Measurements from ENCODE around the gene CASQ1. TPM values are rescaled to one million over a fixed set of nuclear protein-coding genes. Genes with fewer than 3 reads are reported as not detected.

CASQ1 gene
- total and polyA plus RNA-seq, 5 donors: 9.5 to 33.3 (median 19.0) TPM

DNA sequence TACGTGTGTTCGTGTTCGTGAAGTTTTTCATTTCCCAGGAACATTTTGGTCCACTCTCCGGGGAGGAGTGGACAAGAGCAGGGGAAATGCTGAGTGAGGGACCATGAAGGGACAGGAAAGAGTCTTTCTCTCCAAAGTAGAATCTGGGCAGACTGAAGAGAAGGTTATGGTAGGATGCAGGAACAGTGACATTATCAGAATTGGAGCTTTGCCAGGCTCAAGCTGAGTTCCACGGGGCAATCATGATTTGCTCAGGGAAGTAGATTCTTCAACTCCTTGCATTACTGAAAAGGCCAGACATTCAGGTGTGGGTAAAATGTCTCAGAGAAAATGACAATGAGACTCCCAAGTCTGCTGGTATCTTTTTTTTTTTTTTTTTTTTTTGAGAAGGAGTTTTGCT lies 22.4 kb upstream of the CASQ1 start:
- H3K4me1 ChIP-seq (ENCODE audit: control insufficient read depth, insufficient read depth, low read length): no peaks in the 10 kb centered on the region
- H3K27ac ChIP-seq (ENCODE audit: low read length): no peak overlapping the region
- ATAC-seq (no peak), DNase-seq (no peak)
- no peaks in the 10 kb centered on the region for H3K27me3 ChIP-seq (ENCODE audit: control insufficient read depth, insufficient read depth)
- intact Hi-C loops (cut with DNase I): no loop called here
- WGBS: 70% methylated on average over 5 of the region's 5 CpGs
- H3K4me3 ChIP-seq (ENCODE audit: low read length): no peak overlapping the region
- no peaks in the 10 kb centered on the region for H3K9me3 ChIP-seq (ENCODE audit: control insufficient read depth, low read length)

DNA sequence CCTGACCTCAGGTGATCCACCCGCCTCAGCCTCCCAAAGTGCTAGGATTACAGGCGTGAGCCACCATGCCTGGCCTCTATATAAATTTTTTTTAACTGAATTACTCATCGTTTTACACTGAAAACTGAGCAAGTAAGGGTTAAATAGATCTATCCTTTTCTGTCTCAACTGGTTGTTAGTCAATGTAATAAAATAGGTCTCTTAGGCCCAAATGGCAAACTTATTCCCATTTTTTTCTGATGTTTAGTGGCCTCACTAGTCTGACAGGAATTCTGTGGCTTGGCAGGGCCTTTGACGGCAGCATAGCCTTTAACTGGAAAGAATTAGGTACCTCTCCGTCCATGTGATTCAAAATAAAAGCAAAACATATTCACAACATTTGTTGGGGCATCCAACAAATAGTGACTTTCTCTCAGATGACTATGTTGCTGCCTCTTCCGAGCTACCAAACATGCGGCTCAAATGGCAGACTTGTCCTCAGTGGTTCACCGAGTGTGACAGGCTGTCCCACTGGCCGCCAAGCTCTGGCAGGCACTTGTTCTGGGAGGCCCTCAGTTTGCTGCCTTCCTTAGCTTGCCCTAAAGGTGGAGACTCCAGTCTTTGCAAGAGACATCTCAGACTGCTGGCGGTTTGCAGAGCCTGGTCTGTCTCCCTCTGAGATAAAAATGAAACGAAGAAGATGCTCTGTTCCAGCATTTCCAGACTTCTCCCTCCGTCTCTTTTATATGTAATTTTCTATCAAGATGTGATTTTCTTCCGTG lies 21.6 kb upstream of the CASQ1 start:
- intact Hi-C loops (cut with DNase I): no loop called here
- Histone ChIP-seq H3K27me3 (ENCODE audit: control insufficient read depth, insufficient read depth) (no peaks in the 10 kb centered on the region), H3K27ac (ENCODE audit: low read length) (no peak overlapping the region), H3K4me3 (ENCODE audit: low read length) (no peak overlapping the region), H3K4me1 (ENCODE audit: control insufficient read depth, insufficient read depth, low read length) (no peaks in the 10 kb centered on the region), H3K9me3 (ENCODE audit: control insufficient read depth, low read length) (no peaks in the 10 kb centered on the region)
- ATAC-seq: no peak
- DNase-seq: no peak
- WGBS: 74% methylated on average over 13 of the region's 13 CpGs

DNA sequence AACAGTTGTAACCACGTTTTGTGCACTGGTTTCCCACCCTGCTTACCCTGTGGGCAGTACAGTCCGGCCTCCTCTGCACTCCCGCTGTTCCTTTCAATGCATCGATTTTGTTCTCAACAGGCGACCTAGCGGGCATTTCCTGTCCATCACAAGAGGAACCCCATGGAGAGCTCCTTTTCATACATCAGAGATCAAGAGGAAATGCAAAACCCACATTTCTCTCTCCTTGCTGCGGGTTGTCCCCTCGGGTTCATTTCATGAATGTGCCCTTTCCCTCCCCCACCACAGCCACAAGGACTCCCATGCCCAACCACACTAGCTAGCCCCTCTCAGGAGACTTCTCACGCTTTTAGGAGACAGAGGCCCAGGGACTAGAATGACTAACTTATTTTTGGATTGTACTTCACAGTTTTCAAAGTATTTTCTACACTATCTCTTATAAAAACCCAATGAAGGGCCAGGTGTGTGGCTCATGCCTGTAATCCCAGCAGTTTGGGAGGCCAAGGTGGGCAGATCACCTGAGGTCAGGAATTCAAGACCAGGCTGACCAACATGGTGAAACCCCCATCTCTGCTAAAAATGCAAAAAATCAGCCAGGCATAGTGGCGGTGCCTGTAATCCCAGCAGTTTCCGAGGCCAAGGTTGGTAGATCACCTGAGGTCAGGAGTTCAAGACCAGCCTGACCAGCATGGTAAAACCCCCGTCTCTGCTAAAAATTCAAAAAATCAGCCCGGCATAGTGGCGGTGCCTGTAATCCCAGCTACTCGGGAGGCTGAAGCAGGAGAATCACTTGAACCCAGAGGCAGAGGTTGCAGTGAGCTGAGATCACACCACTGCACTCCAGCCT lies 20.6 kb upstream of the CASQ1 start:
- H3K4me3 ChIP-seq (ENCODE audit: low read length): no peak overlapping the region
- ATAC-seq: no peak
- no peak for DNase-seq
- no peak overlapping the region for H3K27ac ChIP-seq (ENCODE audit: low read length)
- H3K27me3 ChIP-seq (ENCODE audit: control insufficient read depth, insufficient read depth): no peaks in the 10 kb centered on the region
- H3K4me1 ChIP-seq (ENCODE audit: control insufficient read depth, insufficient read depth, low read length): no peaks in the 10 kb centered on the region
- intact Hi-C loops (cut with DNase I): no loop called here
- H3K9me3 ChIP-seq (ENCODE audit: control insufficient read depth, low read length): no peaks in the 10 kb centered on the region
- WGBS: 59% methylated on average over 15 of the region's 15 CpGs

DNA sequence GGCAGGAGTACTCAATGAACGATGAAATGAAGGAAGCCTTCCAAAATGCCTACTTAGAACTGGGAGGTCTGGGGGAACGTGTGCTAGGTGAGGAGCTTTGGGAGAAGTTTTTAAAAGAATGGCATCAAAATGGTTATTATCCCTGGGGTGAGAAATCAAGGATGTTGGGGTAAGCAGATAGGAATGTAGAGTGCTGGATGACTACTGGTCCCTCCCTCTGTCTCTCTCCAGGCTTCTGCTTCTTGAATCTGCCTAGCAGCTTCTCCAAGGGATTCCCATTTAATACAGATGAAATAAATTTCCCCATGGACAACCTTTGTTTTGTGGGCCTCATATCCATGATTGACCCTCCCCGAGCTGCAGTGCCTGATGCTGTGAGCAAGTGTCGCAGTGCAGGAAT lies 19.0 kb upstream of the CASQ1 start:
- H3K27me3 ChIP-seq (ENCODE audit: control insufficient read depth, insufficient read depth): no peaks in the 10 kb centered on the region
- H3K9me3 ChIP-seq (ENCODE audit: control insufficient read depth, low read length): no peaks in the 10 kb centered on the region
- intact Hi-C loops (cut with DNase I): no loop called here
- 91% methylated on average over 4 of the region's 4 CpGs for WGBS
- DNase-seq (no peak), ATAC-seq (no peak)
- no peak overlapping the region for H3K4me3 ChIP-seq (ENCODE audit: low read length)
- no peaks in the 10 kb centered on the region for H3K4me1 ChIP-seq (ENCODE audit: control insufficient read depth, insufficient read depth, low read length)
- no peak overlapping the region for H3K27ac ChIP-seq (ENCODE audit: low read length)

DNA sequence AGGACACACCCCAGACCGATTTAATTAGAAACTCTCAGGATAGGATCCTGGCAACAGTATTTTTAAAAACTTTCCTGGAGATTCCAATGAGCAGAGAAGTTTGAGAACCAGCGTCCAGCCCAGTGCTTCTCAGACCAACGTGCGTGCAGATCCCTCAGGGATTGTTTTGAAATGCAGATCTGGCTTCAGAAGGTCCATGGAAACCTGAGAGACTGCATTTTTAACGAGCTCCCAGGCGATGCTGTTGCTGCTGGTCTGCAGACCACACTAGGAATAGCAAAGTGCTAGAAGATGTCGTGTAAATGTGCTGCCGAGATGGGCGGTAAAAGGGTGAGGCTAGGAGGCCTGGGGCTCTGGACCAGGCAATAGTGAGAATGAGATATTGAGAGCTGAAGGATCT lies 18.4 kb upstream of the CASQ1 start:
- DNase-seq (no peak), ATAC-seq (no peak)
- Histone ChIP-seq H3K4me1 (ENCODE audit: control insufficient read depth, insufficient read depth, low read length) (no peaks in the 10 kb centered on the region), H3K9me3 (ENCODE audit: control insufficient read depth, low read length) (no peaks in the 10 kb centered on the region), H3K27me3 (ENCODE audit: control insufficient read depth, insufficient read depth) (no peaks in the 10 kb centered on the region), H3K4me3 (ENCODE audit: low read length) (no peak overlapping the region), H3K27ac (ENCODE audit: low read length) (no peak overlapping the region)
- 59% methylated on average over 9 of the region's 9 CpGs for WGBS
- intact Hi-C loops (cut with DNase I): no loop called here

DNA sequence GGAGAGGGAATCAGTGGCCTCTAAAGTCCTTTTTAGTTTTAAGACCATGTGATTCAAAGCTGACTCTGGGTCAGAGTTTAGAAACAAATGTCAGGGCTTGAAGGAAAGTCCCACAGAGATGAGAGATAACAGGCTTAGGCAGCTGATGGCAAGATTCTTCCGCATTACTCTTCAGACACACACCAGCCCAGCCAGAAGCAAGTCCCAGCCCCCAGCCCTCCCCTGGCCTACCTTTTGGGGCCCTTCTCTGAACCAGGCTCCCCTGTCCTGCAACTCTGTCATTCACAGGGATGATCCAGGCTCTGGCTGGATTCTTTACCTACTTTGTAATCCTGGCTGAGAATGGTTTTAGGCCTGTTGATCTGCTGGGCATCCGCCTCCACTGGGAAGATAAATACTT lies 13.1 kb upstream of the CASQ1 start:
- ATAC-seq (no peak), DNase-seq (no peak)
- 90% methylated on average over 2 of the region's 2 CpGs for WGBS
- Histone ChIP-seq H3K27me3 (ENCODE audit: control insufficient read depth, insufficient read depth) (no peaks in the 10 kb centered on the region), H3K9me3 (ENCODE audit: control insufficient read depth, low read length) (no peaks in the 10 kb centered on the region), H3K4me3 (ENCODE audit: low read length) (no peak overlapping the region), H3K27ac (ENCODE audit: low read length) (no peak overlapping the region), H3K4me1 (ENCODE audit: control insufficient read depth, insufficient read depth, low read length) (peaks cover 4% of the 10 kb centered on the region)
- intact Hi-C loops (cut with DNase I): no loop called here

DNA sequence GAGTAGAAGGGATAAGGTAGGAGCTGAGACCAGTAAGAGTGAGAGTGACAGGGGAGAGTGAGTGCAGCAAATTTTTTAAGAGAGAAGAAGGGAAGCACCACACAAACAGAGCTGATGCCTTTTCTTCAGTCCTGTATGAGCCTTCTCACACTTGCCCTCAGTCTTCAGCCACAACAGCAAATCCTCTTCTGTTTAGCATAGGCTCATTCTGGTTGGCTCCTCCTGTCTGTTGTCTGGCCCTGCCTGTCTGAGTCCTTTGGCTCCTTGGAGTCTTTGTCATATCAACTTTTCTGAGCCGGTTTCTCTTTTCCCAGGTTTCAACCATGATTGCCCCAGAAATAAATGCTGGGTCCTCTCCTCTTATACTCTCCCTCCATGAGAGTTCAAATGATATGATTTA lies 12.7 kb upstream of the CASQ1 start:
- Histone ChIP-seq H3K27me3 (ENCODE audit: control insufficient read depth, insufficient read depth) (no peaks in the 10 kb centered on the region), H3K4me3 (ENCODE audit: low read length) (no peak overlapping the region), H3K9me3 (ENCODE audit: control insufficient read depth, low read length) (no peaks in the 10 kb centered on the region), H3K27ac (ENCODE audit: low read length) (no peak overlapping the region), H3K4me1 (ENCODE audit: control insufficient read depth, insufficient read depth, low read length) (peaks cover 4% of the 10 kb centered on the region)
- WGBS: 64% methylated on average over 1 of the region's 1 CpG
- intact Hi-C loops (cut with DNase I): no loop called here
- ATAC-seq (no peak), DNase-seq (no peak)

DNA sequence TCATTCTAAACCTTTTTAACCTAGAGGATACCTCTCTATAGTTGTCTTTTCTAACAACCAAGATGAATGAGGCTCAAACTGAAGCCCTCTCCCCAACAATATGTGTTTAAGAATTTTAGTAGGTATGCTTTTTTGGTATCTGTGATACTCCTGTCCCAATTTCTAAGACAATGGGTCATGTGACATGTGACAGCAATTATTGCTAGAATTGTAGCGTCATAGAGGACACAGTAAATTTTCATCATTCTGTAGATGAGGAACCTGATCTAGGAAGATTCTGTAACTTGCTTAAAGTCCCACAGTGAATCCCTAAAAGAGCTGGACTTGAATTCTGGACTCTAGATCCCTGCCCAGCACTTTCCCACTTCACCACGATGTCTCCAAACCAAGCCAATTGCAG lies 11.6 kb upstream of the CASQ1 start:
- ATAC-seq: no peak
- Histone ChIP-seq H3K27me3 (ENCODE audit: control insufficient read depth, insufficient read depth) (no peaks in the 10 kb centered on the region), H3K27ac (ENCODE audit: low read length) (no peak overlapping the region), H3K9me3 (ENCODE audit: control insufficient read depth, low read length) (no peaks in the 10 kb centered on the region), H3K4me1 (ENCODE audit: control insufficient read depth, insufficient read depth, low read length) (peaks cover 4% of the 10 kb centered on the region), H3K4me3 (ENCODE audit: low read length) (no peak overlapping the region)
- WGBS: 92% methylated on average over 2 of the region's 2 CpGs
- no peak for DNase-seq
- intact Hi-C loops (cut with DNase I): no loop called here

DNA sequence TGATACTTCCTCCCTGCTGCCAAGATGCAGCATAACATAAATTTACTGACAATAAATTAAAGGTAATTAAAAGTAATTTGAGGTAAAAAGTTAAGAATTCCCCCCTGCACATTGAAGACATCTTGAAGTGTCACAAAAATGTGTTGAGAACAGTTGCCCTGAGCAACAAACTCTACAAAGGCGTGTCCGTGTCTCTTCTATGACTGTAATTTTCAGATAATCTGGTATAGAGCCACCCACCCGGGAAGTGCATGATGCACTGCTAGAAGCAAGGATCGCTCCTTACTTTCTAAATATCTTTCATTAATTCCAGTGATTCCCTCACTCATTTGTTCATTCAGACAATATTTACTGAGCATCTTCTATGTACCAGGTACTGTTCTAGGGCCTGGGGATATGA lies 11.0 kb upstream of the CASQ1 start:
- no peak for DNase-seq
- Histone ChIP-seq H3K27ac (ENCODE audit: low read length) (no peak overlapping the region), H3K9me3 (ENCODE audit: control insufficient read depth, low read length) (no peaks in the 10 kb centered on the region), H3K27me3 (ENCODE audit: control insufficient read depth, insufficient read depth) (no peaks in the 10 kb centered on the region), H3K4me3 (ENCODE audit: low read length) (no peak overlapping the region), H3K4me1 (ENCODE audit: control insufficient read depth, insufficient read depth, low read length) (peaks cover 4% of the 10 kb centered on the region)
- no peak for ATAC-seq
- WGBS: 78% methylated on average over 4 of the region's 4 CpGs
- intact Hi-C loops (cut with DNase I): no loop called here

DNA sequence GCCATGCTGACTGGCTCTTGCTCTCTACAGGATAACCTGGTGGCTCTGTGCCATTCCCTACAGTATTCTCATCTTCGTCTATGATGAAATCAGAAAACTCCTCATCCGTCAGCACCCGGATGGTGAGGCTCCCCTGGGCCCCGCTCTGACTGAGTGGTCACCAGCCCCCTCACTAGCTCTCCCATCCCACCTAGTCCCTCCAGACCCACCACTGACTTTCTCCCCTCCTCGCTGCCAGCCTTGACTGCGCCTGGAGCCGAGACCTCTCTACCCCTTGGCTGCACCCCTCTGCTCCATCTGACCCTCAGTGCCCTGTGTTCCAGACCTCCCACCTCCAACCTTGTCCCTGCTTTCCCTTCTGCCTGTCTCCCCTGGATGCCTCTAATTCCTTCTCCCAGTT lies 4.1 kb upstream of the CASQ1 start:
- no peak overlapping the region for H3K27ac ChIP-seq (ENCODE audit: low read length)
- WGBS: 86% methylated on average over 7 of the region's 7 CpGs
- no peak overlapping the region for H3K4me3 ChIP-seq (ENCODE audit: low read length)
- DNase-seq: no peak
- peaks cover 10% of the 10 kb centered on the region for H3K4me1 ChIP-seq (ENCODE audit: control insufficient read depth, insufficient read depth, low read length)
- no peaks in the 10 kb centered on the region for H3K27me3 ChIP-seq (ENCODE audit: control insufficient read depth, insufficient read depth)
- ATAC-seq: no peak
- no peaks in the 10 kb centered on the region for H3K9me3 ChIP-seq (ENCODE audit: control insufficient read depth, low read length)
- intact Hi-C loops (cut with DNase I): no loop called here

DNA sequence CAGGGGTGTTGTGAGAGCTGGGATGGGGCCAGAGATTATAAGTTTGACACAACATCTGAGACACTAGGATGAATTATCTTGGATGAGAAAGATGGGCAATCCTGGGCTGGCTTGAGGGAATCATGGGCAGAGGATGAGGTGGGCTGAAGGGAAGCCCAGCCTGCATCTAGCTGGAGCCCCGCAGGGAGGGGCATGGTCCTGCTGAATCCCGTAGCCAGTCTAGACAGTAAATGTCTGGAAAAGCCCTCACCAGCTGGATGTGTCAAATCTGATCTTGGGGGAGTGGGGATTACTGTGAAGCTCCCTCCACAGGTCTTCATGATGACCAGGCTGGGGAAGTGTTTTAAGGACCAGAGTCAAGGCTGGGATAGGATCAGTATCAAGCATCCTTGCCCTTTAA lies 3.6 kb upstream of the CASQ1 start:
- Histone ChIP-seq H3K27me3 (ENCODE audit: control insufficient read depth, insufficient read depth) (no peaks in the 10 kb centered on the region), H3K27ac (ENCODE audit: low read length) (no peak overlapping the region), H3K4me1 (ENCODE audit: control insufficient read depth, insufficient read depth, low read length) (peaks cover 10% of the 10 kb centered on the region), H3K9me3 (ENCODE audit: control insufficient read depth, low read length) (no peaks in the 10 kb centered on the region), H3K4me3 (ENCODE audit: low read length) (no peak overlapping the region)
- WGBS: 58% methylated on average over 2 of the region's 2 CpGs
- no peak for DNase-seq
- intact Hi-C loops (cut with DNase I): no loop called here
- no peak for ATAC-seq
